DMS153 treated with DMSO at 0.1 percent for 48 hours (cell line): ENCODE results near the gene VSIG2.
"Not testable (repeated sequence)": the region's sequence is repeated elsewhere in the genome, so short reads cannot be mapped to it uniquely, and the experiment has no call there.

Experiments used
- DNase-seq: peaks from one replicate; lab custom pipeline; 2025; ENCODE audit not compliant: unreplicated experiment; lab: John Stamatoyannopoulos, UW

Gene VSIG2, protein sequence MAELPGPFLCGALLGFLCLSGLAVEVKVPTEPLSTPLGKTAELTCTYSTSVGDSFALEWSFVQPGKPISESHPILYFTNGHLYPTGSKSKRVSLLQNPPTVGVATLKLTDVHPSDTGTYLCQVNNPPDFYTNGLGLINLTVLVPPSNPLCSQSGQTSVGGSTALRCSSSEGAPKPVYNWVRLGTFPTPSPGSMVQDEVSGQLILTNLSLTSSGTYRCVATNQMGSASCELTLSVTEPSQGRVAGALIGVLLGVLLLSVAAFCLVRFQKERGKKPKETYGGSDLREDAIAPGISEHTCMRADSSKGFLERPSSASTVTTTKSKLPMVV

DNA sequence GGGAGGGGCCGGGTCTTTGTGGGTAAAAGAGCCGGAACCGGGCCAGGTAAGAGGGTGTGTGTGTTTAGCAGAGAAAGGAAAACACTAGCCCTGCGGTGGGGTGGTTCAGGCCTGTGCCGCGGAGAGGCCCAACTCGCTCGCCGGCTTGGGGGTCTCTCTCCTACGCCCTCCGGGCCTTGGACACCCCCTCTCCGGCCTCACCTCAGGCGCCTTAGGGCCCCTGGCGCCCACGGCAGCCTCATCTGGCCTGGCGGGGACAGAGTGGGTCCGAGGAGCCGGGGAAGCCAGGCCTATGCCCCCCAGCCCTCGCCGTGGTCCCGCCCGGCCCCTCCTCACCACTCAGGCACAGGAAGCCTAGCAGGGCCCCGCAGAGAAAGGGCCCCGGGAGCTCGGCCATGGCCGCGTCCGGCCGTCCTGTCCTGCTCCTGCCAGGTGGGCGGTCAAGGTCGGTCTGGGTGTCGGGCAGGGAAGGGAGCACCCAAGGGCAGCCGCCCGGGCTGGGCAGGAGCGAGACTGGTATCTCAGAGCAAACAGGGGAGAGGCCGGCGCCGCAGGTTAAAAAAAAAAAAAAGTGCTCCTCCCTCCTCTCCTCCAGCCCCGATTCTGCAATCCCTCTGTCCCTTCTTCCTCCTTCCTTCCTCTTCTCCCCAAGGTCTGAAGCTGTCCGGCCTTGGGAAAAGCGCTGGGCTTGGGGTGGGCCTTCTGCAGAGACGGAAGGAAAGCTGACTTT lies at the start of gene VSIG2:
VSIG2 (minus strand) TSS at position 515 of the 730 bp plus-strand sequence; CDS start at position 397, 118 bp downstream.
- DNase-seq: no peak

DNA sequence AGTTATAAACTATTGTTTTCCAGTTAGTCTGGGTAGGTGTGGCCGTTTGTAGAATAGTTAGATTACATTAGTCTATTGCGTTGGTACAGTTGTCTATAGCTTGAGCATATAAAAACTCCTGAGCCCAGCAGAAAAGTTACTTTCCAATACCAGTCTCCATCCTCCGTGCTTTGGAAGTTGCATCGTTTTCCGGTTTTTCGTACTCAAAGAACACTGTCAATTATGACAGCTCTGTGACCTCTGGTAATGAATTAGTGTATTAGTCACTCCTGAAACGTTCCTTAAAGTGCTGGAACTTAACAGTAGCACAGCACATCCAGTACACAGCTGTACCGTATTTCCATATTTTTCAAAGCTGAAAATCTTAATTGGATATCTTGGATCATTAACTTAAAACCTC lies 49.0 kb upstream of the VSIG2 start:
- no peak for DNase-seq

DNA sequence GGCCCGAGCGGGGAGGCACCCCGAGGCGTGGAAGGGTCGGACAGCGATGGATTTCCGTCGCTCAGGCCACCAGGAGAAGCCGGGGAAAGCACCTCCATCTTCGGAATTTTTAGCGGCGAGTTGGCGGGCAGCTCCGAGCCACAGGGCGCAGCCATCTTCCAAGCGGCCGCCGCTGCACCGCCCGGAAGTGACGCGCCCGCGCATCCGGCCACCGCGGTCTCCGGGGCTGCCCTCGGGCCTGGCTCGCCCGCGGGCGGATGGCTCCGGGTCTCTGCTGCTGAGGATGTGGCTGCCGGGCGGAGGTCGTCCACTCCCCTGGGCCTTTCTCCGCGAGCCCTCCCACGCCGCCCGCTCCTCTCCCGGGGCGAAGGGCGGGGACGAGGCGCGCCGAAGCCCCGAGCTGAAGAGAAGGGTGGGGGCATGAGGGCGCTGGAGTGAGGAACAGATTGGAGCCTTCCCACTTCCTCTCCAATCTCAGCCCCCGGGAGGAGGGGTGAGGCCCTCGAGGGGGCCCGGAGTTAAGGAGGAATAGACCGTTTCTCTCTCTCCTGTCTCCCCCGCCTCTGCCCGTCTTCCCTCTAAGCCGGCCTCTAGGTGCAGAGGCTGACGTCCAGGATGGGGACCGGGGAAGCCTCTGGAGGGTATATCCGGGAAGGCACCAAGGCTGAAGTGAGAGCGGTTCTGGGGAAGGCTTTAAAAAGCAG lies 48.3 kb upstream of the VSIG2 start, which contains the start of gene MSANTD2:
MSANTD2 (minus strand) TSS at position 181 of the 704 bp plus-strand sequence; CDS start at position 155, 26 bp downstream.
- DNase-seq: peak; percentile 46

DNA sequence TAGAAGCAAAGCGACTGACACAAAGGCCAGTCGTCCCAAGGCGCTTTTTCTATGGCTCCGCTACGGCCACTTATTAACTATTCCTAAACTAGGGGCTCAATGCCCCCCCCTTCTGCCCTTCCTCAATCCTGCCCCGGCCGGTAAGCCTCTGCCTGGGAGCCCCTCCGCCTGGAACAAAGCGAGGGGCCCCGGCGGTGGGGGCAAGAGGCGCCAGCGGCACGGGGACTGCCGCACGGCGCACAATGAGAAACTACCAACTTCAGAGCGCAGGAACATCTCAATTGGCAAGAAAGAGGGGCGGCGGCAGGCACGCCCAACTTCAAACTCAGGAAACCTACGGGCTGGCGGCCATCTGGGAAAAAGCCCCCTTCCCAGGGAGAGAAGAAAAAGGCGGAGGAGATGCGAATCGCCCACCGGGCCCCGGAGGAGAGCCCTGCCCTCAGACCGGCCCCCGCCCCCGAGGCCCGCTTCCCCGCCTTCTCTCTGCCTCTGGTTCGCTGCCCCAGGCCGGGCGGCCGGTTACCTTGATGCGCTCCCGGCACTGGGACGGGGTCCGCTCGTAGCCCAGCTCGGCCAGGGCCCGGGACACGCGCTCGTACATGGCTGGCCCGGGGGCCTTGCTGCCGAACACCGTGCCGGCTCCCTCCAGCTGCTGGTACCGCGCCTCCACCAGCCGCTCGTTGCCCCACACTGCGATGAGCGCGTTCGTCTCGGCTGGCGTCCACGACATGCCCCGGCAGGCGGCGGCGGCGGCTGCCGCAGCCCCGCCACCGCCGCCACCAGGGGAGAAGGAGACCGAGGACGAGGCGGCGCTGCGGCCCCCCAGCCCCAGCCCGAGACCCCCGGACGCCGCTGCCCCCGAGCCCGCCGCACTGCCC lies 47.5 kb upstream of the VSIG2 start:
- no peak for DNase-seq

DNA sequence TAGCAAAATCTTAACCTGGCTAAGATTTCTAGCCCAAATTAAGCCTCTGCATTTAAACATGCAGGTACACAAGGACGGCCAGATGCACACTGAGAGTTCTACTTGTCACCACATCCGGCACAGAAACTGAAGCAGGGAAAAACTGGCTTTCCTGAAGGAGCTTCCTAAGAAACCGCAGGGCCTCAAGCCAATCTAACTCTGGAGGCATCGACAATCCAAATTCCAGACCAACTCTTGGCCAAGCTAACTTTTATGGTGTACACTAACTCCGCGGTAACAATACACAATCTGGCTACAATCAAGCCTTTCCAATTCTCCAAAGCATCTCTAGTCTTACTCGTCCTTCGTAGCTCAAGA lies 46.9 kb upstream of the VSIG2 start:
- DNase-seq: no peak

DNA sequence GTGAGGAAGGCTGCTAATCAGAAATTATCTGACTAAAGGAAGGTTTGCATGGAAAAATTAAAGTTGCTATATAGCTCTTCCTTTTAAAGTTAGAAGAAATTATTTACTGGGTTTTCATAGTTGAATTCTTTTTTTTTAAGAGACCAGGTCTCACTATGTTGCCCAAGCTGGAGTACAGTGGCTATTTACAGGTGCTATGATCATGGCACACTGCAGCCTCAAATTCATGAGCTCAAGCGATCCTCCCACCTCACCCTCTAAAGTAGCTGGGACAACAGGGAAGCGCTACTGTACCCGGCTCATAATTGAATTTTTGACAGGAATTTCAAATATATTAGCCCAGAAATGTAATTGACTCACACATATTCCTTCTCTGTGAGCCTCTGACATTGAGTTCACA lies 44.3 kb upstream of the VSIG2 start:
- no peak for DNase-seq

DNA sequence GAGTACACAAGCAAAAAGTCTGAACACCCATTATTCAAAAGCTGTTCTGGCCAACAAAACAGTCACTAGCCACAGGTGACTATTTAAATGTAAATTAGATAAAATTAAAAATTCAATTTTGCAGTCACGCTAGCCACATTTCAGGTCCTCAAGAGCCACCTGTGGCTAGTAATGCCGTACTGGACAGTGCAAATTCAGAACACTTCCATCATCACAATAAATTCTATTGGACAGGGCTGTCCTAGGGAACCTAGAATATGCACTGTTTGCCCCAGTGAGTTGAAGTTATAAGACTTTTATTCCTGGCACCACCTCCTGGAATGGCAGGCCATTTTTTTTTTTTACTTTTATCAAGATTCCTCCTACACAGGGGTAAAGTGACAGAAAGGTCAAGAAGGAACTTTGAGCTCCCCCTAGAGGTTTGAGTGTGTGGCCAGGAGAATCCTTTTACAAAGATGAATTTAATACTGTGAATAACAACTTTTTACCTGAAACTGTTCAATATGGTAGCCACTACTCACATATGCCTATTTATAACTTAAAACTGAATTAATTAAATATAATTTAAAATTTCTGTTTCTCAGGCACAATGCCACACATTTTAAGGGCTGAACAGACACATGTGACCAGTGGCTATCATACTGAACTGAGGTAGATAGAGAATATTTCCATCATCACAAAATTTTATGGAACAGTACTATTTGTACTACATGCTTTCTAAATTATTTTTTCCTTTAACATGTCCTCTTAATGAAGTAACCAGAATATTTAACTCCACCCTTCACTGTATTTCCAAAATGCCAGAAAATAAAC lies 41.6 kb upstream of the VSIG2 start:
- DNase-seq: peak; percentile 22

DNA sequence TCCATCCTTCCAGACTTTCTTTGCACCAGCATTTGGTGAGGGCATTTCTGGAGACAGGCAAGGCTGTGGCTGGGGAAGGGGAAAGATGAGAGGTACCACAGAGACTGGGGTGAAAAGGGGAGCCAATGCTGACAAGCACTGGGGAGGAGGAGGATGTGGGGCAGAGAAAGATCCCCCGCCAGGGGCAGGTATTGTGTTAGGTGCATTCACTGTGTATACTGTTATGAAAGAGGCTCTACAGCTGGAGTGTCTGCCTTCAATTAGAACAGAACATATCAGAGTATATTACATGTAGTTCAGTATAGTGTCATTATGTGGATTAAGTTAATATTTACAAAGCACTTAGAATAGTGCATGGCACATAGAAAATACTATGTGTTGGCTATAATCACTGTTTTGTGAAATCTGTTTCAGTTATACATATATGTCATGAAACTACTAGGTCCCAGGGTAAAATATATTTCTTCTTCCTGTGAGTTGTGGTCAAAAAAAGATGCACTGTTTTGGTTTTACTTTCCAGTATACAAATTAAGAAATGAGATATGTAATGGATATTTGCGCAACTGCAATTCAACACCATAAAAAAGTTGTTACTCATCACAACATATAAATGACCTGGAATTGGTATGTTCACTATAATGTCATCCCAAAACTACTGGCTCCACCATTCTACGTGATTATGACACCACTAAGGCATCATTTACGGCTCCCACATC lies 39.7 kb upstream of the VSIG2 start:
- no peak for DNase-seq

DNA sequence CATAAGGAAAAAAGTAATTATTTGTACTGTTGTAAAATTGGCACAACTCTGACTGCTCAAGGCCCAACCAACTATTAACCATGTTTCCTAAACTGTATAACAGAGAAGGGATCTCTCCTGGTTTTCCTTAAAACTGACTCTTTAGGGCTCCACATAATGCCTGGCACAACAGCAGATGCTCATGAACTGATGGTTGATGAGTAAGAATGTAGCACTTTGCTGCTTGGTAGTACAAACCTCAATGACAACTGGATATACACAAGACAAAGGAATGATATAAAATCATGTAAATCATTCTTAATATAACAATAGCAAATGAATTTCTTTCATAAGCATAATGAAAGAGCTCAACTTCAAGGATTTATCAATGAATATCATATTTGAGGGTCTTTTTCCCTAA lies 36.5 kb upstream of the VSIG2 start:
- no peak for DNase-seq

DNA sequence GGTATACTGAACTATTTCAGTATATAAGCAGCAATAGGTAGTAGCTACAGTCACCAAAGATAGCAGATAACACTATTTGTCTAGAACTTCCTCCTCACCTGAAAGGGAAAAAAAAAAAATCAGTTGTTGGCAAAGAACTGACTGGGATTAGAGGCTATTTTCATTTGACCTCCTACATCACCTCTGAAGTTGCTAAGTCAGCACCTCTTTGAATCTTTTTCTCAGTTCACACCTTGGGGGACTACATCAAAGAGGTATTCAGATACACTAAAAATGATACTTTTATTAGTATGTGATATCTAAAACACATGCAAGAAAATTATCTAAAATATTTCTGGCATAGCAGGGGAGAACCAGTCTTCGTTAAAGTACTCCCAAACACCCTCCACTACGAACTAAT lies 32.0 kb upstream of the VSIG2 start:
- DNase-seq: no peak

DNA sequence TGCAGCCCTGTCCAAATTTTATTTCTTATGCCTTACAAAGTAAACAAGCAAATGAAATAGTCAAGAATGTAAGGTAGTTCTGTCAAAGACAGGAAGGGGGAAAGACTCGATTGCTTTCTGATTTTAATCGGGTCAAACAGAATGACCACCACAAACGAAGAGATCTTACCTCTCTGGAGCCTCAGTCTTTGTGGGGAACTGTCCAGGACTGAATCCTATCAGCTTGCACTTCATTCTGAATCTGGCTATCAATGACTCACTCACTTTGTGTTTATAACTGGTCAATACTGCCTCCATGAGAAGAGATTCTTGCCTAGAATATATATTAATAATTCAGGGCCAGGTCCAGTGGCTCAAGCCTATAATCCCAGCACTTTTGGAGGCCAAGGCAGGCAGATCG lies 30.9 kb upstream of the VSIG2 start:
- no peak for DNase-seq

DNA sequence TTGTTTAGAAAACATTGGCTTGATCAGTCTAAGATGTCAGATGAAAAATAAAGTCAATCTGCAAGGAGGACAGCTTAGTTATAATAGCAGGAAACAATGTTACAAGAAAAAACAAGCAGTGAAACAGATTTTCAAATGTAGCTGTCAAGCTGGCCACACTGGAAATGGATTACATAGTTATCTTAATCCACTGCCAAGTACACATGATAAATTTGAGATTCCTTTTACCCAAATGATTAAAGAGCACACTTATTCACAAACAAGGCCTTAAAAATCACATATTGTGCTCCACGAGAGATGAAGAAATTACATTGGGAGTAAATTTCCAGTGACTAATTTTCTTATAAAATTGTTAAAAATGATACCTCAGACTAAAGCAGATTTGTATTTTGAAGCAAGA lies 27.5 kb upstream of the VSIG2 start:
- DNase-seq: no peak

DNA sequence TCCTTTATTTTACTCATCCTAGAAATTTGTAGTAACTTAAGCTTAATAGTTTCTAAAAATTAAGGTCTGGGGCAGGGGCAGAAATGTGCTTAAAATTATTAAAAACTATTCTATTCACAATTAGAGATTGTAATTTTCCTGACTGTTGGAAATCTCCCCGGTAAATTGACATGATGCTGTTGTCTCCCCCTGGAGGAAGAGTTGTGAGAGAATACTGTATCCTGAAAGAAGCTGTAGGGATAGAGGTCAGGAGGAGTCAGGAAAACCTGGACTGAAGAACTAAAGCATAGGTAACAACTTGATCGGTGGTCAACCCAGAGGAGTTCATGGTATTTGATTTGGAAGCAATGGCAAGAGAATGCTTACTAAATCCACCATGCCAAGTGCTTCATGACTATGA lies 26.2 kb upstream of the VSIG2 start:
- no peak for DNase-seq

DNA sequence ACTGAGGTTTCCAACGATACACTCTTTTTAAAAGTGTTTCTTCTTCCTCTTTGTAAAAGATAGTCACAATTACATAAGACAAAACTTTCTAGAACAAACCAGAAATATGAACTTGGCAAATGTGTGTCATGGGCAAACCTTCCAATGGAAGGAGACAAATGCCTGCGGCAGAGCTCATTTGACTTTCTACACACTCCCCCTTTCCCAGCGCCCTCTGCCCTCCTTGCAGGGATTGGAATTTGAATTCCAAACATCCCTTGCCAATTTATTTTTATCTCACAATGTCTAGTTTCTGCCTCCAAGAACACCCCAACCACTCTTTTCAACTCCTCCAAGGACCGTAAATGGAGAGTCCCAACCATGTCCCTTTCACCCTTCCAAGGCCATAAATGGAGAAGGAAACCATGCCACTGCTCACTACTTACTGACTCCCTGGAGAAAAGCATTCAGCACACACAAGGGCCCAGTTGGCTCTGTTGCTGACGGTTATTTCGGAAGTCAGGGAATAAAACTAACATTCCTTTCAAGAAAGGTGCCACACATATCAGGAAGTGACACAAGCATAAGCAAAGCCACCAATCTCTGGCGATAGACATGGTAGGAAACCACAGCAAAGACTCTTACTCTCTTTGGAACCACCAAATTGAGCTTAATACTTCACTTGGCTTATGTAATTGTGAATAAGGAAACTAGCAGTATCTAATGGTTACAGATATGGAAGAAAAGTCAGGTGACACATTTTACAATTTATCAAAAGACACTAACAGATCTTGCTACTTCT lies 25.0 kb upstream of the VSIG2 start:
- DNase-seq: no peak

DNA sequence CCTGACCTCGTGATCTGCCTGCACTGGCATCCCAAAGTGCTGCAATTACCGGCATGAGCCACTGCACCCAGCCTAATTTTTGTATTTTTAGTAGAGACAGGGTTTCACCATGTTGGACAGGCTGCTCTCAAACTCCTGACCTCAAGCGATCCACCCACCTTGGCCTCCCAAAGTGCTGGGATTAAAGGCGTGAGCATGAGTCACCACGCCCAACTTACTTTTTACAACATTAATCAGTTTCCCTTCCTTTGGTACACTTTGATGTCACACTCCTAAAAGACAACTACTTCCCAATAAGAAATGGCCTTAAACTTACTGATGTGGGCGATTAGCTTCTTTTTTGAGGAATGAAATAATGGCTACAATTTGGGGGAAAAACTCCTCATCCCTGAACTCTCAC lies 18.9 kb upstream of the VSIG2 start:
- not testable (repeated sequence) for DNase-seq

DNA sequence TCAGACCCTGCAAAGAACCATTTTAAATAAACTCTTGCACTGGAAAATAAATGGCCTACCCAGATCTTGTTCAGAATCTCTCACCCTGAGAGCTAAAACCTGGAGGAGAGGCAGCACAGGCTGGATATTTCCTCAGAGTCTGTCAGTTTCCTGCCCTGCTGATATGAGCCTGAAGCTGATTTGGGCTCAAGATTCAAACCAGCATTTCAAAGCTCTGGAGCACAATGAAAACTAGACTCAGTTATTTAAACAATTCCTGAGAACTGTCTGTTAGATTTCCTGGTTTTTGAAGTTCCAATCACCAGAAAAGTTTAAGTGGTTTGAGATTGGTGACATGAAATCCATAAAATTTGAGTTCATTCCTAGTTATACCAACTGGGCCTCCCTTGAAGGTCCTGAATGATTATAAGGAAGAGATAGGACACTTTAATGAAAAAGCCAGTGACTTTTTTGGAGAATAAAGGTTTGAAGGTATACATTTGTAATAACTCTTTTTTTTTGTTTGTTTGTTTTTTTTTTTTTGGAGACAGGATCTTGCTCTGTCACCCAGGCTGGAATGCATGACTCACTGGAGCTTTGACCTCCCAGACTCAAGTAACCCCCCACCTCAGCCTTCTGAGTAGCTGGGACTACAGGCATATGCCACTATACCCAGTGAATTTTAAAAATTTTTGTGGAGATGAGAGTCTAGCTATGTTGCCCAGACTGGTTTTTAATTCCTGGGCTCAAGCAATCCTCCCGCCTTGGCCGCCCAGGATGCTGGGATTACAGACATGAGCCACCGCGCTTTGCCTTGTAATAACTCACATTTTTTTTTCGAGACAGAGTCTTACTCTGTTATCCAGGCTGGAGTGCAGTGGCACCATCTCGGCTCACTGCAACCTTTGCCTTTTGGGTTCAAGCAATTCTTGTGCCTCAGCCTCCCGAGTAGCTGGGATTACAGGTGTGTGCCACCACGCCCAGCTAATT lies 18.0 kb upstream of the VSIG2 start:
- DNase-seq: no peak

DNA sequence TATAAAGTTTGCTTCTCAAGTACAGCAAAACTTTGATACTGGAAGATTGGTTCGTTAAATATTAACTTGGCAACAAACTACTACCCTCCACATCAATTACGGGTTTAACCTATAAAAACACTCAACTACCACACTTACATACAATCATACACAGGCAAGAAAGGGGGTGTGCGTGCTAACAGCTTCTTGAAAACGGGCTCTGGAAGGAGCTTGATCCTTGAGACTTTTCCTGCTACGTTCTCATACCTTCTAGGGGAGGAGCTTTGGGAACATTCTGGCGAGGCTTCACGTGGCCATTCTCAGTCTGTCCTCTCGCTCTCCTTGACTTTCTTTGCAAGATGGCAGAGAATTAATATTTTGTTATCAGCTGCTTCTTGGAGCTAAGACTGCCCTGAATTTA lies 16.9 kb upstream of the VSIG2 start:
- no peak for DNase-seq

DNA sequence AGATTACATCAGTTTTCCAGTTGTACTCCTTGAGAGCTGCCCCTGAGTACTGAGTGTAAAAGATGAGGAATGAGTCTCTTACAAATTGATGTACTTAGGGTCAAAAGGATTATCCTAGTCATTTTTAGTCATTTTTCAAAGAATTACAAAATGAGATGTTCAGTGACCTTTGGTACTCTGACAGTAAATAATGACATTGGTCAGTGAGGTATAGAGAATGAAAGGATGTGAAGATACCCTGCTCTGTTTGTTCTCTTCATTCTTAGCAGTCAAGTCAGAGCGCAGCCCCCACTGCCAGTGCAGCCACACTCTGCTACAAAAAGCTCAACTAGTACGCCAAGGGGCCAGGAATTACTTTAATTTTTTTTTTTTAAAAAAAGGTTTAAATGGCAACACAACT lies 14.1 kb upstream of the VSIG2 start:
- no peak for DNase-seq
